ENCODE data around the gene ALX1. TPM values are rescaled to one million over a fixed set of nuclear protein-coding genes. Genes with fewer than 3 reads are reported as not detected.

ALX1 gene
- total and polyA plus RNA-seq, 9 of the 15 experiments (the other 6 are each of a cell fraction or from before 2014, with no cell fraction given), result 0.09 to 0.31 (median 0.11) TPM; not detected in 2

- WGBS (ENCODE audit: insufficient coverage, low coverage, missing lambda C conversion rate), result 0% methylated on average over 2 of the region's 2 CpGs
- in situ Hi-C loops (cut with MboI) (no loop called here), intact Hi-C loops (cut with micrococcal nuclease) (no loop called here)
- Histone ChIP-seq H3K4me3 (no peak overlapping the region), H3K4me1 (replicated peaks in 1 of 2; ENCODE audit: control insufficient read depth in 2 of 2, insufficient read depth in 2 of 2, low read length in 2 of 2) (no peaks in the 10 kb centered on the region), H3K9me3 (replicated peaks; ENCODE audit: control insufficient read depth, insufficient read depth, low read depth, low read length) (no peaks in the 10 kb centered on the region; the same call in 1 of the 2 replicates), H2AFZ (ENCODE audit: low read depth, low read length) (no peak overlapping the region), H3K4me2 (ENCODE audit: insufficient read depth, low read length) (no peak overlapping the region), H3K9me1 (ENCODE audit: control insufficient read depth, insufficient read depth, low read length) (no peaks in the 10 kb centered on the region), H3K9ac (ENCODE audit: insufficient read depth in 1 of 2, low read depth in 2 of 2, low read length in 2 of 2) (no peak overlapping the region), H3K27me3 (ENCODE audit: control insufficient read depth in 2 of 2, insufficient read depth in 2 of 2, low read length in 2 of 2) (no peaks in the 10 kb centered on the region), H3K79me2 (ENCODE audit: control insufficient read depth, insufficient read depth, low read length) (no peaks in the 10 kb centered on the region), H3K36me3 (ENCODE audit: control insufficient read depth, insufficient read depth, low read length) (no peaks in the 10 kb centered on the region), H4K20me1 (replicated peaks; ENCODE audit: control insufficient read depth, insufficient read depth, low read length) (no peaks in the 10 kb centered on the region), H3K27ac (ENCODE audit: extremely low read depth, low read depth, low read length) (no peak overlapping the region)
- DNase-seq (ENCODE audit: extremely low read depth in 1 of 4, low spot score in 3 of 4) (no peak), FAIRE-seq (no peak), ATAC-seq (no peak)
- CTCF ChIA-PET (ENCODE audit: low intra/inter-chr PET ratio), result no interaction called here
- no TSS peak for BruUV-seq (replicated peaks)
- TF ChIP-seq CGGBP1 (CRISPR knock-in tag; IDR thresholded peaks at IDR 0.05) (no peak), IFI16 (CRISPR knock-in tag; IDR thresholded peaks at IDR 0.05) (no peak), POLR2G (IDR thresholded peaks at IDR 0.05; ENCODE audit: low read depth, low read length) (no peak), SNAPC5 (CRISPR knock-in tag; IDR thresholded peaks at IDR 0.05) (no peak), ZSCAN29 (IDR thresholded peaks at IDR 0.05) (no peak), DNMT1 (IDR thresholded peaks at IDR 0.05) (no peak), MYBL2 (IDR thresholded peaks at IDR 0.05; ENCODE audit: low read depth) (no peak), MYBL2 (CRISPR knock-in tag; IDR thresholded peaks at IDR 0.05; ENCODE audit: borderline replicate concordance) (no peak), MTA3 (IDR thresholded peaks at IDR 0.05; ENCODE audit: borderline replicate concordance) (no peak), ZFP30 (CRISPR knock-in tag; IDR thresholded peaks at IDR 0.05; ENCODE audit: borderline replicate concordance) (no peak), SIRT6 (IDR thresholded peaks at IDR 0.05; ENCODE audit: low read depth, low read length) (no peak), ETV1 (tag; conservative IDR thresholded peaks at IDR 0.05; ENCODE audit: low read depth) (no peak), IRF1 (CRISPR knock-in tag; IDR thresholded peaks at IDR 0.05; ENCODE audit: borderline replicate concordance) (no peak), GTF2F1 (IDR thresholded peaks at IDR 0.05; ENCODE audit: low read depth, low read length) (no peak), ADNP (tag; IDR thresholded peaks at IDR 0.05) (no peak)
- POLR2A ChIA-PET, result no interaction called here
Measured at GRCh38 chr12:85260447-85260846, 19.6 kb upstream of the ALX1 start.
